T-helper 9 cell (primary cell): ENCODE measurements around the gene ACTRT2.

Source experiments
- DNase-seq: peaks from one replicate; pipeline ENCODE4 v3.0.0-alpha.2; 2020

ACTRT2 gene

DNA sequence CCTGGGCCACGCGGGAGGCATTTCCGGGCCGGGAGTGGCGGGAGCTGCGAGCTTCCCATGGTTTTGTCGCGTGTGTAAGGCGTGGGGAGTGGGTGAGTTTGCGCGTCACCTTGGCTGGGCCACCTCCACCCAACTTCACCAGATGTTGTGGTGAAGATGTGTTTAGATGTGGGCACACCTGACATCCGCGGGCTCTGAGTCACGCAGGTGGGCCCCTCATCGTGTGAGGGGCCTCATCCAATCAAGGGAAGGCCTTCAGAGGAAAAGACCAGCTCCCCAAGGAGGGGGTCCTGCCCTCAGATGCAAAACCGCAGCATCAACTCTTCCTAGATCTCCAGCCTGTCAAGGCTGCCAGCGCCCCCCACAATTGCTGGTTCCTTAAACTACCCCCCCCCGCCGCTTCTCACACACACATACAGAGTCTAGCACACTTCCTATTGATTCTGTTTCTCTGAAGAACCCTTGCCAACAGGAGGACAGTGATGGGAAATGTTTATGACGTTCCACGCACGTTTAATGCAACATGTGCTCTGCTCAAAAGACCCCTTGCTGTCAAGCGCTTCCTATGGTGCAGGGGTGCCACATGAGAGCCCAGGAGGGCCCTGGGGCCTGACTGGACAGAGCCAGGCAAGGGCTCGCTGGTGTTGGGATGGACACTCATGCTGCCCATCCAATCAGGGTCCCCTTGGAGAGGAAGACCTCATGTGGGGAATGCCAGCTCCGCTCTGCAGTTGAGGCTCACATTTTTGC lies 11.9 kb downstream of the ACTRT2 start:
- peak; percentile 17 for DNase-seq

DNA sequence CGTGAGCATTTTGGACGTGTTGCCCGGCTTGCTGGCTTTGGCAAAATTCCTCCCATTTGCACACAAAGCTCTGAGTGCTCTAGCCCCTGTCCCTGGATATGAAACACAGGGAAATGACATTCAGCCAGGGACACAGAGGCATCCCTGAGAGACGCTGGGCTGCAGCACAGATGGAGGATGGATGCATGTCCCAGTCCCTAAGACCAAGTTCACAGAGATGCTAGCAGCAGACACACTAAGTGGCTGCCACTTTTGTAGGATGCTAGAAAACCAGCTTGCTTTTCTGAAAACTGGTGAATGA lies 12.5 kb downstream of the ACTRT2 start:
- no peak for DNase-seq

DNA sequence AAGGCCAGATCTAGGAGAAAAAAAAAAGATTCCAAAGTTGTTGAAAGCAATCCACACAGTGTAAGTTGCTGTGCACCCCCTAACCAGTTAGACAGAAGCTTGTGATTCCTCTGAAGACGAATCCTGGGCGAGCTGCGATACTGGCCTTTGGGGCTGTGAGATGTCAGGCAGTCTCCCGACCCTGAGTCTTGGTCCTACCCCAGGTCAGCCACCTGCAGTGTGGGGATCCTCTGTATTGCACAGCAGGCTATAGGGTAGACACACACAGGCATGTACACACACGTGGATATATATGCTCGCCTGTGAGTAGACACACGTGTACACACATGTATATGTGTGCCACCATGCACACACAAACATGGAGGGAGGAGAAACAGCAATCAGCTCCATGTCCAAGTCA lies 12.9 kb downstream of the ACTRT2 start:
- no peak for DNase-seq

DNA sequence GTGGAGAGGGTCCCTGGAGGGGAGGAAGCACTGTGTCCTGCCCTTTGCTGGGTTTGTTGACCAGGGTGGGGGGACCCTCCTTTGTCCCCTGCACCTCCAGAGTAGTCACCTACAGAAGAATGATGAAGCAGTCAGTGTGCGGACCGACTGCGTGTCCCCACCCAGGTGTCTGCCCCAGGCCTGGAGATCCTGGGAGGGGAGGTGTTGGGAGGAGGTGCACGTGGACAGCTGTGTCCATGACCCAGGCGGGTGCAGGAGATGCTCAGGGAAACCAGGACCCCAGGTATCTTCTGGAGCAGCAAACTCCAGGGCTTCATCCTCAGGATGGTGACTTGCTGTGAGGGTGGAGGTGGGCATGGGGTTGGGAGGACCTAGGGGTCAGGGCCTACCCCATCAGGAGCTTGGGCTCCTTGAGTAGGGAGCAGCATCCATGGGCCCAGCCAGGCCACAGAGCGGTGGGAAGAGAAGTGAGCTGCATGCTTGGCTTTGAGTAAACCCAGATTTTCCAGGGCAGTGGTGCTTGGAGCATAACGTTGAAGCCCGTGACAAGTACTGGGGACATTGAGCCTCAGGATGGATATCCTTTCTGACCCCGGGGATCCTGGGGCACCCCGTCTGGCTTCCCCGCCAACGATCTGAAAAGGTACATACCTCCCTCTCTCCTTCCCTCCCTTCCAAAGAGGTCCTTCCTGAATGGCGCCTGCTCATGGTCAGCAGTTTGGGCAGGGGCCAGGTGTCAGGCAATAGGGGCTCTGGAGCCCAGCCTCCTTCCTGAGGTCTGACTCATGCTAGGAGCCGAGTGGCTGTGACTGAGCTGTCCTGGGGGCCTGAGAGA lies 13.7 kb downstream of the ACTRT2 start:
- DNase-seq = no peak

DNA sequence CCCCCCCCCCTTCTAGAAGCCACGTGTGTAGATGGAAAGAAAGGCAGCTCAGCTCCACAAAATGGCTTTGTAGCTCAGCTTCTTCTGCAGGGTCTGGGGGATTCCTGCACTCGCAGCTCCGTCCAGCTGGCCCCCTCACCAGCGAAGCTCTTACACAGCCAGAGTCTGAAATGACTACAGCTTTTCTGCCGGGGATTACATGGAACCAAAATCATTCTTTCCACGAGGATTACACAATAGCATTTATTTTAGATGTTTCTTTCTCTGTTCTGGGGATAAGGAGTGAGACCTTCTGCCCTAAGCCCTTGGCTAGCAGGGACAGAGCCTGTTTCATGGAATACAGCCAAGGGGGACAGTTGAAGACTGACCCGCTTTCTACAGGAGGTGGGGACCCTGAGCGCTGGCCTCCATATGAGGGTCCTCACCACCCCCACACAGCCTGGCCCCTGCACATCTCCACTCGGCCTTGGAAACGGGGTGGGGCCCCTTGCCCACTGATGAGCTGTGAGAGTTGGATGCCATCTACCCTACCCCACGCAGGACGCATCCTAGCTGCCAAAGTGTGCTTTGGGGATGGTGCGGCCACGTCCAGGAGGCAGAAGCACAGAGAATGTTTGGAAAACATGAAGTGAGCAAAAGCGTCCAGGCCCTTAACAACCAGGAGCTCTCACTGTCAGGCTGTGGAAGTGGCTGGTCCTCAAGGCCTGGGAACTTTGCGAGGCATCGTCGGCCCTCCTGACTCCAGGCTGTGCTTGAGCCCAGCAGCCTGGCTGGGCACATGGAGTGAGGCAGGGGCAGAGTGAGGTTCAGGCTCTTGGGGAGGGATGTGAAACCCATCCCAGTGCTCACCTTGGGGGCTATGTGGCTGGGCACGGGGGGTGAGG lies 14.5 kb downstream of the ACTRT2 start:
- no peak for DNase-seq

DNA sequence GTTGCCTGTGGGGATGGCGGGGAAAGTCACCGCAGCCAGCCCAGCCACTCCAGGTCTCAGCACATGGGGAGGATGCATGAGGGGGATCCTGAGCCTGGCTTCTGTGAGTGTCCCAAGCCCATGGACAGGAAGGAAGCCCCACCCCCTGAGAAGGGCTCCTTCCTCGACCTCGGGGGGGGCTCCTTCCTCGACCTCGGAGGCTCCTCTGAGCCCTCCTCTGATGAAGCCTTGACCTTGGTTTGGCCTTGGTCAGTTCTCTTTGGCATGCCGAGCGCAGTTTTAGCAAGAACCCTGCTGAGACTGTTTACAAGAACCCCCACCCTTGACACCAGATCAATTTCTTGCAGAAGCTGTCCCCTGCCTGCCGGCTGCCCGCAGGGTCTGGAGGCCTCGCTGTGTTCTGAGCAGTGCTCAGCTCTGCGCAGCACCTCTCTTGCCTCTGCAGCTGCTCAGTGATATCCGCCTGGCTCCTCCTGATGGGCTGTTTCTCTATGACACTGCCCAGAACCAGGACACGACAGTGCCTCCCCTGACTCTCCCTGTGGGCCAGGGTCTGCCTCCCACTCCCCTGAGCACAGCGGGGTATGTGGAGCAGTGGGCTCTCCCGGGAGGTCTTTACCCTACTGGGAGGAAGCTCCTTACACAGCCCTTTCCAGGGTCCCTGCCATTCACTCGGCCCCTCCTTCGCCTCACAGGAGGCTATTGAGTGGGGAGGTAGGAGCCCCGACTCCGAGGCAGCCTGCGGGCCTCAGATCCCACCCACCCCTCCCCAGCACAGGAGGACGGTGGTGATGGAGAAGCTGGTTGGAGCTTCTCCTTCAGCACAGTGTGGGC lies 15.4 kb downstream of the ACTRT2 start:
- no peak for DNase-seq

DNA sequence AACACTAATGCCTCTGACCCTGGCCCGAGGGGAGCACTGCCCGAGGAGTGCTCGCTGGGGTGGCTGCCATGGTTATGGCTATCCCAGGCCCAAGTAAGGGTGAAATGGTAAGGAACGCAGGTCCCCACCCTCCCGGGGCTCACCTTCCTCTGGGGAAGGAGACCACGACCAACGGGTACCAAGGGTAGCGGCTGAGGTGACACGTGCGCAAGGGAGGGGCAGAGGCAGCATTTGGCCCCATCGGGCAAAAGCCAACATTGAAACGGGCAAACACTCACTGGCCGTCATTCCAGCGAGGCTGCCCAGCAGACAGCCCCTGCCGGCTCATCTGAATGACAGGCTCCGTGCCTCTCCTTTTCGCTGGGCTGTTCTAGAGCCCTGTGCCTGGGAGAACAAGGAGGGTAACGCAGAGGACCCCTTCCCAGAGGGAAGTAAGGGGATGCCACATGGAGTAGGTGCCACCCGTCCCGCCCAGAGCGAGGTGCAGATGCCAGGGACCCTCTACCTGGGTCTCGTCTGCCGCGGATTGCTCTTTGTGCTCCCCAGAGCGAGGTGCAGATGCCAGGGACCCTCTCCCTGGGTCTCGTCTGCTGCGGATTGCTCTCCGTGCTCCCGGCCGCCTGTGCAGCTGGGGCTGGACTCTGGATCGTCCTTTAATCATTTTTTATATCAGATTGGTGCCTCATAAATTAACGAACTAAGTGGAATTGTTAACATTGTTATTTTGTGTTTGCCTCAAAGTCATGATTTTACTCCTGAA lies 16.2 kb downstream of the ACTRT2 start:
- no peak for DNase-seq

DNA sequence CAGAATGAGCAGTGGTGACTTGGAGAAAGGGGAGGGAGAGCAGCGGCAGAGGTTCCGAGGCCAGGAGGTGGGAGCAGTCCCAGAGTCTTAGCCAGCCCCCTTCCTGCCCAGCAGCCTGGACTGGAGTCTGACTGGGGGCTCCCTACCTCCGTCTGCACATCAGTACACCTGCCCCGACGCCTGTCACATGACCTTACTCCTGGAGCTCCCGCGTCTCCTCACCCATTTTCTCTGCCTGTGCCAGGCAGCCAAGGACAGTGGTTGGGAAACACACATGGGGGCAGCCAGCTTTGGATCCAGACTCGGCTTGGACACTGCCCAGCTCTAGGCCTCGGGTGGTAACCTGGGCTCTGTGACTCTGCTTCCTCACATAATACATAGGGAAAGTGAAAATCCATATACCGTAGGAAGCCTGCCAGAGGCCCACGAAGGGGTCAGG lies 16.9 kb downstream of the ACTRT2 start:
- no peak for DNase-seq

DNA sequence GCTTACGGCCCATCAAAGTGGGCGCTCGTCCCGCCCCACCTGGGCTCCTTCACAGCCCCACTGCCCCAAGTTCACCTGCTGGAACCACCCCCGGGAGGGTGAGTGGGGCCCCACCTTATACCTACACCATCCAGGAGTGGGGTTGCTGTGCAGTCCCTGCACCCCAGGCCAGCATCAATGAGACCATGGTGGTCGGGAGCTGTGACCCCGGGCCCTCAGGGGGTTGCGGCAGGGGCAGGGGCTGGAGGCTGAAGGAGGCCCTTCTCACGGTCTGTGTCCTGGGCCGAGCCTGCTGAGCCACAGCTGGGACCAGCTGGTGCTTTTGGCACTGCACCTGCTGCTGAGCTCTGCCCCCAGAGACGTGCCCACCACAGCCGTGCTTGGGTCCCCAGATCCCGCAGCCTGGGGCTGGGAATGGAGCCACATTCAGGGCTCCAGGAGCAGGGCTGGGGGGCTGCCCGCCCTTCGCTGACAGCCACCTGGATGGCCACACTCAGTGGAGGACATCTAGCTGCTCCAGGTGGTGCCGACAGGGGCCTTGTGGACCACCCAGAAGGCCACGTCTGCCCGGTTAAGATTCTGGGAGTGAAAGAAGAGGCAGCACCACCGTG lies 17.4 kb downstream of the ACTRT2 start:
- DNase-seq = no peak

DNA sequence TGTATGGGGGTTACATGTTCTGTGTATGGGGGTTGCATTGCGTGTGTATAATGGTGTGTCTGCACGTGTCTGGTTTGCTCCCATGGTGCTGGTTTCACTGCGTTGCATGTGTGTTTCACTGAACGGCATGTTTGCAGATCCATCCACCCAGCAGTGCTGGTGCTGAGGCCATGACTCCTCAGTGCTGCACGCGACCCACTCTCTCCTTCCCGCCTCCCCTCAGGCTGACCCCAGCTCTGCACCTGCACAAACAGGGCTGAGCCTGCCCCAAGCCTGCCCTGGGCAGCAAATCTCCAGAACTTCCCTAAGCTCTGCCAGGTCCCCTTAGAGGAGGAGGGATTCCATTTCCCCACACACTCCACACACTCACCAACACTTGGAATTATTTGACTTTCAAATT lies 18.7 kb downstream of the ACTRT2 start:
- no peak for DNase-seq

DNA sequence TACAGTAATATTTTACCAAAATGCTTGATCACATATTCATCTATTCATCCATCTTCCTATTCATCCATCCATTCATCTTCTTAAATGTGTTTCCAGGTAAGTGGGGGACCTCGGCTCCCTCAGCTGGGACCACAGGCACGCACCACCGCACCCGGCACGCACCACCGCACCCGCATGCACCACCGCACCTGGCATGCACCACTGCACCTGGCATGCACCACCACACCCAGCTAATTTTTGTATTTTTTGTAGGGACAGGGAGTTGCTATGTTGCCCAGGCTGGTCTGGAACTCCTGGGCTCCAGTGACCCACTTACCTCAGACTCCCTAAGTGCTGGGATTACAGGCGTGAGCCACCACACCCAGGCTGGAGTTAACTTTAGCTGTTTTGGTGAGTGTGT lies 21.2 kb downstream of the ACTRT2 start:
- DNase-seq = no peak

DNA sequence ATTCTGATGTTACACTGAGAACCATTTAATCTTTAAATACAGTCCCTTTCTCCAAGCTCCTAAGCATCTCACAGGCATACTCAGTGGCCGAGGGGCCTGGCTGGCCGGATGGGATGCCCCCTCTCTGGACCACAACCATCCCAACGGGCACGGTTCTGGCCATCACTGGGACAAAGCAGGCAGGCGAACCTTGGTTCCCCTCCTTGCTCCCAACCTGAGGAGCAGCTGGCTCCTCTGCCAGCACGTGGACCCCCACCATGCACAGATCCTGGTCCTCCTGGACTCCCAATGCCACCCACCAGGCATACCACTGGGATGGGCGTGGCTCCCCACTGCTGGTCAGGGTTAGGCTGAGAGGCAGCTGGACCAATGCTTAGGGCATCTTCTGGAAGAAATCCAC lies 27.9 kb downstream of the ACTRT2 start:
- DNase-seq = no peak

DNA sequence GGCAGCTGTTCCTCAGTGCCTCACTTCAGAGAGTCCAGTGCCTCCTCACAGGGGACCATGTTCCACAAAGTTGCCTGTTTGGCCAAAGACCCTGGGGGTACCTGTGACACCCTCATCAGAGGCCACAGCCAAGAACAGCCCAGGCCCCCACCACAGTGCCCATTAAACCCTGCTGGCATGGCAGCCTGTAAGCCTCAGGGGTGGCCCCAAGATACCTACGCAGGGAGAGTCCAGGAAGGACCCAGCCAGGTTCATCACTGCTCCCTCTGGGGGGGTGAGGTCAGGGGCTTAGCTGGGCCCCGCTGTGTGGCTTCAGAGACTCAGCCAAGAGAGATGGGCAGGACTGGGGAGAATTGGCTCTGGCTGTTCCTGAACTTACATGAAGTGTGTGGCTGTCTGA lies 28.6 kb downstream of the ACTRT2 start:
- no peak for DNase-seq

DNA sequence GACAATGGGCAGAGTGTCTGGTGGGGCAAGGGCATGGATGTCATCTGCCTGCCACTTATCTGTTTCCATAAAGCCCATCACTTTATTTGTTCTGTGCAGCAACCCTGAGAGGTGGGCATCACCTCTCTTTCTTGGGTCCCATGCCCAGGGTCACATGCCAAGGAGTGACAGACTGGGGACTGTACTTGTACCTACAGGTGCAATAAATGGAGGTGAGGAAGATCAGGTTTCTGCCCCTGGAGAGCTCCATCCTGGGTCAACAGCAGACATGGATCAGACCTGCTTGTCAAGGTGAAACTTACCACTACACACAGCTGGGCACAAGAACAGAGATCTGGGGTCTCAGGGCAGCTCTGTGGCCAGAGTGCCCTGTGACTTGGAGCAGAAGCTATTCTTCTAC lies 29.3 kb downstream of the ACTRT2 start:
- no peak for DNase-seq

DNA sequence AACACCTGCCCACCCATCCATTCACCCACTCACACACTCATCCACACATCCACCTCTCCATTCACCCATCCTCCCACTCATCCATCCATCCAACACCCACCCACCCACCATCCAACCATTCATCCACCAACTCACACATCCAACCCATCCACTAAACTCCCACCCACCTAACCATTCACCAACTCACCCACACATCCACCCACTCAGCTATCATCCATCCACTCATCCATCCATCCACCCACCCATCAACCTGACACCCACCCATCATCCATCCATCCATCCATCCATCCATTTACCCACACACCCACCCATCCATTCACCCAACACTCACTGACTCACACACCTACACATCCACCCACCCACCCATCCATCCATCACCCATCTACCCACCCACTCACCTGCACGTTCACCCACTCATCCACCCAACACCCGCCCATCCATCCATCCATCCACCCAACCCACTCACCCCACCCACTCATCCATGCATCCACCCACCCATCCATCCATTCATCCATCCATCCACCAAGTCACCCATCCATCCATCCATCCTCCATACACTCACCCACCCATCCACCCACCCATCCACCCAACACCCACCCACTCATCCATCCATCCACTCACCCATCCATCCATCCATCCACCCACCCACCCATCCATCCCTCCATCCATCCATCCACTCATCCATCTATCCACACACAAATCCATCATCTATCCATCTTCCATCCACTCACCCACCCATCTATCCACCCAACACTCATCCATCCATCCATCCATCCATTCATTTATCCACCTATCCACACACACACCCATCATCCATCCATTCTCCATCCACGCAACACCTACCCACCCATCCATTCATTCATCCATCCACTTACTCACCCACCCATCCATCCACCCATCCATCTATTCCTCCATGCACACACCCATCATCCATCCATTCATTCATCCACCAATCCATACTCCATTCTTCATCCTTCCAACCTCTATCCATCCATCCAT lies 30.3 kb downstream of the ACTRT2 start:
- no peak for DNase-seq

DNA sequence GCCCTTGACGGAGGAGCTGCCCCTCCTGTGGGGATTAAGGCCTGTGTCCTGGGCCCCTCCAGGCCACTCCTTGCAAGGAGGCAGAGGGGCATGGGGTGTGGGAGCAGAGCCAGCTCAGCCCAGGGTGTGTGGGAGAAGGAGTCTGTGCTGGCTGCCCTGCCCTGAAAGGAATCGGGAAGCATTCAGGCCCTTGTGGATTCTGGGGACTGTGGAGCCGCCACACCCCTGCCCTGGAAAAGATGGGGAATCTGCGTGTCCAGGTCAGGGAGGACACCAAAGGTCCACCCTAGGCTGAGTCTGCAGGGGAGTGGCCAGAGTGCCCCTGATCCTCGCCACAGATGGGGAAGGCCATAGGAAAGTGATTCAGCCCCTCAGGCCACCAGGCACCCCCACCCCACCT lies 31.2 kb downstream of the ACTRT2 start:
- DNase-seq = no peak

DNA sequence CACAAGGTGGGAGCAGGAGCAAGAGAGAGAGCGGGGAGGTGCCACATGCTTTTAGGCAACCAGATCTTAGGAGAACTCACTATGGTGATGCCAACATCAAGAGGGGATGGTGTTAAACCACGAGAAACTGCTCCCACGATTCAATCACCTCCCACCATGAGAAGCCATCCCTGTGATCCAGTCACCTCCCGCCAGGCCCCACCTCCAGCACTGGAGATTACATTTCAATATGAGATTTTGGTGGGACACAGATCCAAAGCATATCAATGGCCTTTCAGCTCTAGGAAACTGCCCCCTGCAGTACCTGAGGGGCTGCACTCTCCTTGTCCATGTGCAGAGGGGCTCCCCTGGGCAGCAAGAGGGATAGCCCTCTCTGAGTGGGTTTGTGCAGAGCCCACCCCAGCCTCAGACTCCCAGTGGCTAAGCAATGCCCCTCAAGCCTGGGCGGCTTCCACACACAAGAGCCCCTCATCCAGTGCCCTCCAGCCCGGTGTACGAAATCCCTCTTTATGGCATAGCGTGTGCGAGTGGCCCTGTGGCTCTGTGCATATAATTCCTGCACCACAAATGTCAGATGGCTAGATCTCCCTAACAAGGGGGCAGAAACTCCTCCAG lies 32.2 kb downstream of the ACTRT2 start:
- no peak for DNase-seq

DNA sequence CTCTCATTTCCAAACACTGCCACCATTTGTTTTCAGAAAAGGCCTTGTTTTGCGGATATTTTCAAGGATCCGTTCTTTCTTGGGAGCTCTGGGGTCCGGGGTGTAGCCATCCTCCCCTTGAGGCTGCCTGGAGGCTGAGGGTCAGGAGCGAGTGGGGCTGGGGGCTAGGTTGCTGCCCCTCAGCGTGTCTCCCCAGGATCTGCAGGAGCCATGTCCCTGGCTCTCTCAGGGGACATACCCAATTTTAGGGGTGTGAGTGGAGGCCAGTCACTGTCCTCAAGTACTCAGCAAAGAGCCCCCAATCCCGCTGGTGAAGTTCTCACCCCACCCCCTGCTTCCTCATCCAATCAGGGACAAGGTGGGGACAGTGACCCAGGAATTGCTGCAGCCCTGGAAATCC lies 32.7 kb downstream of the ACTRT2 start:
- DNase-seq = no peak

DNA sequence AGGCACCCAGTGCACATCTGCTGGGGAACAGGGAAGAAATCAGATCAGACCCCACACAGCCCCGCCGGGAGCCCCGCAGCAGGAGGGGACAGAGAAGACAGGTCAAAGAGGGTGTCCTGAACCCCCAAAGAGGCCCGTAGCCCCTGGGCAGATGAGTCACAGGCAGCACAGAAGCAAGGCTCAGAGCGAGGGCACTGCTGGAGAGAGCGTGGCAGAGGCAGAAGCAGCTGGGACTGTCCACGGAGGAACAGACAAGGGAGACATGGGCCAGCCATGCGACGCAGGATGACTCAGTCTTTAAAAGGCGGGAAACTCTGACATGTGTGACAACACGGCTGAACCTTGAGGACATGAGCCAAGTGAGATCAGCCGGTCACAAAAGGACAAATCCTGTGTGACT lies 33.2 kb downstream of the ACTRT2 start:
- DNase-seq = no peak

DNA sequence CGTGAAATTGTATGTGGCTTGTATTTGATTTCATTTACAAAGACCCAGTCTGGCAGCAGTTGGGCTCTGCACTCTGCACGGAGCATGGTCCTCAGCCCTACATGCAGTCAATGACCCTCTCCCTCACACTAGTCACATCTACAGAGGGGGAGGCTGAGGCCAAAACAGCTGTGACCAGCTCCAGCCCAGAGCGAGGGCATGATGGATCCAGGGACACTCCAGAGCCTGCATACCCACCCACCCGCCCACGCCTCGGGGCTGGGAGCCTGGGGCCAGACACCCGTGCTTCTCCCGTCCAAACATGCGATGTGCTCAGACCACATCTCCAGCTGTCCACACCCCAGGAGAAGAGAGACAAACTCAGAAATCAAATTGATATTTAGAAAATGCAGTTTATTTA lies 33.8 kb downstream of the ACTRT2 start:
- no peak for DNase-seq
